DND-41 (cell line): ENCODE measurements around the gene PFDN1.

Experiments used
- ATAC-seq: fragments of 200-7000 bp; cut with Tn5 transposase; 3 replicates; pipeline ENCODE4 v1.9.1; 2021; ENCODE audit warnings: low read depth; ENCODE audit not compliant: insufficient read depth
- DNase-seq: peaks from one replicate; pipeline ENCODE4 v3.0.0-alpha.2; 2020
- H2AFZ ChIP-seq: 2 replicates; pipeline ENCODE4 v1.6.0; 2012; ENCODE audit warnings: low read depth, low read length
- H3K27ac ChIP-seq: 2 replicates; pipeline ENCODE4 v1.5.1; 2012; ENCODE audit warnings: low read length, inconsistent platforms
- H3K27me3 ChIP-seq: fragments of 200-600 bp; sonication (generic); 2 replicates; pipeline ENCODE4 v1.6.0; 2012; ENCODE audit warnings: low read length, mild to moderate bottlenecking, inconsistent platforms; ENCODE audit not compliant: insufficient read depth, poor library complexity
- H3K36me3 ChIP-seq: 2 replicates; pipeline ENCODE4 v1.5.1; 2012; ENCODE audit warnings: low read length, inconsistent platforms; ENCODE audit not compliant: insufficient read depth
- H3K4me1 ChIP-seq: 2 replicates; pipeline ENCODE4 v1.5.1; 2012; ENCODE audit warnings: mild to moderate bottlenecking, low read length; ENCODE audit not compliant: insufficient read depth
- H3K4me2 ChIP-seq: 2 replicates; pipeline ENCODE4 v1.6.0; 2012; ENCODE audit warnings: mild to moderate bottlenecking, moderate library complexity, low read length, inconsistent platforms; ENCODE audit not compliant: insufficient read depth
- H3K4me3 ChIP-seq, 2 experiments: fragments of 200-600 bp in 1 of 2; shearing (Covaris generic) in 1 of 2; 2 replicates each; pipeline ENCODE4 v1.5.1; 2012 to 2016; ENCODE audit warnings: inconsistent platforms in 2 of 2, low read length in 2 of 2, mild to moderate bottlenecking in 2 of 2, low read depth in 1 of 2, moderate library complexity in 1 of 2
- H3K79me2 ChIP-seq: 2 replicates; pipeline ENCODE4 v1.6.0; 2012; ENCODE audit warnings: low read length, inconsistent platforms; ENCODE audit not compliant: insufficient read depth
- H3K9ac ChIP-seq: 2 replicates; pipeline ENCODE4 v1.6.0; 2012; ENCODE audit warnings: low read depth, mild to moderate bottlenecking, inconsistent platforms, low read length, moderate library complexity
- H3K9me3 ChIP-seq: 2 replicates; pipeline ENCODE4 v1.5.1; 2012; ENCODE audit warnings: low read length, moderate library complexity, mild to moderate bottlenecking, inconsistent platforms; ENCODE audit not compliant: insufficient read depth, severe bottlenecking
- H4K20me1 ChIP-seq: 2 replicates; pipeline ENCODE4 v1.6.0; 2012; ENCODE audit warnings: low read length; ENCODE audit not compliant: insufficient read depth
- EZH2 ChIP-seq: IDR thresholded peaks from 3 replicates; pipeline ENCODE4 v1.6.1; 2012; ENCODE audit warnings: borderline replicate concordance, low read depth, mild to moderate bottlenecking, moderate library complexity, low read length, inconsistent platforms; ENCODE audit not compliant: severe bottlenecking
- TF ChIP-seq, protein P1 (sequence below): IDR thresholded peaks from 2 replicates; pipeline ENCODE4 v1.5.1; 2012; ENCODE audit warnings: borderline replicate concordance, low read length, moderate library complexity, mild to moderate bottlenecking; ENCODE audit not compliant: poor library complexity, severe bottlenecking; ENCODE audit errors: extremely low read depth

Gene PFDN1

GRCh38 chr5:140239461-140239860 is 63.4 kb downstream of the PFDN1 start:
- no peak overlapping the region for H3K9ac ChIP-seq
- H2AFZ ChIP-seq = no peak overlapping the region
- peaks cover 15% of the 10 kb centered on the region; the same call in 1 of the 2 replicates for H4K20me1 ChIP-seq
- peak; percentile 19; the same call in 2 of the 3 replicates for ATAC-seq
- no peak for TF ChIP-seq EZH2
- TF ChIP-seq, protein P1, sequence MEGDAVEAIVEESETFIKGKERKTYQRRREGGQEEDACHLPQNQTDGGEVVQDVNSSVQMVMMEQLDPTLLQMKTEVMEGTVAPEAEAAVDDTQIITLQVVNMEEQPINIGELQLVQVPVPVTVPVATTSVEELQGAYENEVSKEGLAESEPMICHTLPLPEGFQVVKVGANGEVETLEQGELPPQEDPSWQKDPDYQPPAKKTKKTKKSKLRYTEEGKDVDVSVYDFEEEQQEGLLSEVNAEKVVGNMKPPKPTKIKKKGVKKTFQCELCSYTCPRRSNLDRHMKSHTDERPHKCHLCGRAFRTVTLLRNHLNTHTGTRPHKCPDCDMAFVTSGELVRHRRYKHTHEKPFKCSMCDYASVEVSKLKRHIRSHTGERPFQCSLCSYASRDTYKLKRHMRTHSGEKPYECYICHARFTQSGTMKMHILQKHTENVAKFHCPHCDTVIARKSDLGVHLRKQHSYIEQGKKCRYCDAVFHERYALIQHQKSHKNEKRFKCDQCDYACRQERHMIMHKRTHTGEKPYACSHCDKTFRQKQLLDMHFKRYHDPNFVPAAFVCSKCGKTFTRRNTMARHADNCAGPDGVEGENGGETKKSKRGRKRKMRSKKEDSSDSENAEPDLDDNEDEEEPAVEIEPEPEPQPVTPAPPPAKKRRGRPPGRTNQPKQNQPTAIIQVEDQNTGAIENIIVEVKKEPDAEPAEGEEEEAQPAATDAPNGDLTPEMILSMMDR = no peak
- no peaks in the 10 kb centered on the region for H3K4me1 ChIP-seq
- no peak overlapping the region for H3K27ac ChIP-seq
- no peaks in the 10 kb centered on the region for H3K79me2 ChIP-seq
- H3K9me3 ChIP-seq = no peaks in the 10 kb centered on the region
- H3K27me3 ChIP-seq = no peaks in the 10 kb centered on the region
- no peak for DNase-seq
- H3K4me3 ChIP-seq = no peak overlapping the region
- H3K4me2 ChIP-seq = no peak overlapping the region
- peaks cover 16% of the 10 kb centered on the region for H3K36me3 ChIP-seq

- H4K20me1 ChIP-seq = peaks cover 14% of the 10 kb centered on the region; the same call in 1 of the 2 replicates
- H3K79me2 ChIP-seq = no peaks in the 10 kb centered on the region
- ATAC-seq = no peak
These were observed 64.1 kb downstream of the PFDN1 start for GRCh38 chr5:140238756-140239155.

DNA sequence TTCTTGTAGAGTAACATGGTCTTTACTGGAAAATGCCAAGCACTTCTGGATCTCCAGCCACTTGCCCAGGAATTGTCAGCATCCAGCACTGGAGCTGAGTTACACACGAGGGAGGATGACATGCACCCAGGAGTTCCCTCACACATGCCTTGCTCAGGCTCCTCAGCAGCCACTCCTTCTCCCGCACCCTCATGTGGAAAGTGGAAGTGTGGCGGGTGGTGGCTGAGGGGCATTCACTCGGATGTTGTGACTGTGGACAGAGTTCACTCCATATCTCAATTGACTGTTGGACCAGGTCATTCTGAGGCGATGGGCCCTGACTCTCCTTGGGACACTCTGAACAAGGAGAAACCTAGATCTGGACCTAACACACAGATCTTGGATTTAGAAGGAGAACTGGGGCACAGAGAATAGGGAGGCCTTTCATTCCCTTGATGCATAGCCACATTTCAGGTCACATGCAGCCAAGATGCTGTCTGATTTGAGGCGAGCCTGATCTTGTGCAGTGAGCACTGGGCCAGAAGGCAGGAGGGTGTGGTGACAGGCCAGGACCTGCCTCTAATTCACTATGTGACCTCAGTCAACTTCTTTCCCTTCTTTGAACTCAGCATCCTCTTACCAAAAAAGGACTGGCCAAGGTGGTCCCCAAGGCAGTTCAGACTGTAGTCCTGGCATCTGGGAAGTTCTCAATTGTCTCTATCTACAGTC is 65.9 kb downstream of the PFDN1 start:
- Histone ChIP-seq H3K79me2 (no peaks in the 10 kb centered on the region), H3K9me3 (no peaks in the 10 kb centered on the region), H4K20me1 (peaks cover 11% of the 10 kb centered on the region; the same call in 1 of the 2 replicates), H3K4me3 (no peak overlapping the region), H3K27ac (no peak overlapping the region), H2AFZ (no peak overlapping the region), H3K9ac (no peak overlapping the region), H3K4me1 (no peaks in the 10 kb centered on the region), H3K4me2 (no peak overlapping the region), H3K36me3 (0 out of 2 replicates have a peak, but pooled peaks cover 3% of the 10 kb centered on the region), H3K27me3 (no peaks in the 10 kb centered on the region)
- ATAC-seq (no peak), DNase-seq (no peak)
- TF ChIP-seq EZH2 = no peak
- TF ChIP-seq, protein P1 = no peak

More at GRCh38 chr5:140238756-140239155, 64.1 kb downstream of the PFDN1 start:
- Histone ChIP-seq H3K27ac (no peak overlapping the region), H3K9ac (no peak overlapping the region), H2AFZ (no peak overlapping the region), H3K36me3 (peaks cover 12% of the 10 kb centered on the region), H3K4me3 (no peak overlapping the region), H3K4me1 (no peaks in the 10 kb centered on the region), H3K27me3 (no peaks in the 10 kb centered on the region), H3K9me3 (no peaks in the 10 kb centered on the region), H3K4me2 (no peak overlapping the region)
- no peak for DNase-seq
- TF ChIP-seq EZH2 = no peak
- TF ChIP-seq, protein P1 = no peak
